ENCODE data around the gene HRH1.
"Not testable (repeated sequence)": the region's sequence is repeated elsewhere in the genome, so short reads cannot be mapped to it uniquely, and the experiment has no call there.

The HRH1 gene

GRCh38 chr3:11126653-11127052 is 27.6 kb upstream of the HRH1 start:
- no peak for DNase-seq (ENCODE audit: low read depth)
- no peak overlapping the region for H3K4me3 ChIP-seq (ENCODE audit: low read depth, low read length)
- TF ChIP-seq CTCF (conservative IDR thresholded peaks at IDR 0.05; ENCODE audit: low read depth, low read length) = no peak

- TF ChIP-seq CTCF (conservative IDR thresholded peaks at IDR 0.05; ENCODE audit: low read depth, low read length) = no peak
- DNase-seq (ENCODE audit: low read depth) = no peak
- H3K4me3 ChIP-seq (ENCODE audit: low read depth, low read length) = no peak overlapping the region
Observed at GRCh38 chr3:11128682-11129632, 25.3 kb upstream of the HRH1 start.

- no peak for TF ChIP-seq CTCF (conservative IDR thresholded peaks at IDR 0.05; ENCODE audit: low read depth, low read length)
- DNase-seq (ENCODE audit: low read depth) = no peak
- H3K4me3 ChIP-seq (ENCODE audit: low read depth, low read length) = no peak overlapping the region
Observed at GRCh38 chr3:11130385-11130784, 23.9 kb upstream of the HRH1 start.

- no peak for TF ChIP-seq CTCF (conservative IDR thresholded peaks at IDR 0.05; ENCODE audit: low read depth, low read length)
- H3K4me3 ChIP-seq (ENCODE audit: low read depth, low read length) = no peak overlapping the region
- no peak for DNase-seq (ENCODE audit: low read depth)
Observed at GRCh38 chr3:11131371-11131770, 22.9 kb upstream of the HRH1 start.

- not testable (repeated sequence) for DNase-seq (ENCODE audit: low read depth)
Observed at GRCh38 chr3:11131886-11132285, 22.4 kb upstream of the HRH1 start.

GRCh38 chr3:11132861-11133260 is 21.4 kb upstream of the HRH1 start:
- H3K4me3 ChIP-seq (ENCODE audit: low read depth, low read length) = no peak overlapping the region
- no peak for DNase-seq (ENCODE audit: low read depth)
- no peak for TF ChIP-seq CTCF (conservative IDR thresholded peaks at IDR 0.05; ENCODE audit: low read depth, low read length)

More at GRCh38 chr3:11131886-11132285, 22.4 kb upstream of the HRH1 start:
- H3K4me3 ChIP-seq (ENCODE audit: low read depth, low read length) = not testable (repeated sequence)

- peak; percentile 57 for DNase-seq (ENCODE audit: low read depth)
- no peak overlapping the region for H3K4me3 ChIP-seq (ENCODE audit: low read depth, low read length)
- no peak for TF ChIP-seq CTCF (conservative IDR thresholded peaks at IDR 0.05; ENCODE audit: low read depth, low read length)
Observed at GRCh38 chr3:11134794-11135193, 19.5 kb upstream of the HRH1 start.

Measured in choroid plexus epithelial cell (primary cell).